Bone marrow (tissue), 2 donors: ENCODE measurements around the gene ABHD17C.

ENCODE experiments used
- DNase-seq, 2 donors: peaks; one replicate each; lab custom pipeline; 2025; lab: John Stamatoyannopoulos, UW

Gene ABHD17C

GRCh38 chr15:80764535-80764934, 69.4 kb downstream of the ABHD17C start:
- DNase-seq, result no peak

GRCh38 chr15:80766275-80766674, 71.2 kb downstream of the ABHD17C start:
- DNase-seq, result no peak

GRCh38 chr15:80768158-80768557, 73.0 kb downstream of the ABHD17C start:
- no peak for DNase-seq

- no peak for DNase-seq
These were observed 74.2 kb downstream of the ABHD17C start for GRCh38 chr15:80769153-80769828.

GRCh38 chr15:80769829-80770705, 75.0 kb downstream of the ABHD17C start:
- DNase-seq, result no peak

GRCh38 chr15:80773122-80773551, 78.0 kb downstream of the ABHD17C start:
- DNase-seq, result no peak

GRCh38 chr15:80773792-80774352, 78.8 kb downstream of the ABHD17C start:
- DNase-seq, result no peak

- DNase-seq, result no peak
These were observed 79.4 kb downstream of the ABHD17C start for GRCh38 chr15:80774486-80774885.

- no peak for DNase-seq
These were observed 80.2 kb downstream of the ABHD17C start for GRCh38 chr15:80775338-80775737.

- no peak for DNase-seq
These were observed 81.4 kb downstream of the ABHD17C start for GRCh38 chr15:80776420-80777045.

- DNase-seq, result peak in 1 of 2 donors; percentile 33
These were observed 82.0 kb downstream of the ABHD17C start for GRCh38 chr15:80777137-80777536.

- no peak for DNase-seq
These were observed 82.9 kb downstream of the ABHD17C start for GRCh38 chr15:80777826-80778620.

- no peak for DNase-seq
These were observed 83.5 kb downstream of the ABHD17C start for GRCh38 chr15:80778621-80778963.

- DNase-seq, result peak; percentile 43 to 69
These were observed 84.0 kb downstream of the ABHD17C start, which contains the start of gene CEMIP for GRCh38 chr15:80778964-80779657. TSS of gene CEMIP (plus strand) at chr15:80779370. CDS start at chr15:80873880, 94,510 bp downstream.

- DNase-seq, result no peak
These were observed 84.7 kb downstream of the ABHD17C start for GRCh38 chr15:80779658-80780415.

GRCh38 chr15:80780416-80781221, 85.5 kb downstream of the ABHD17C start:
- DNase-seq, result peak in 1 of 2 donors; percentile 5

- DNase-seq, result no peak
These were observed 88.2 kb downstream of the ABHD17C start for GRCh38 chr15:80783260-80783659.

- DNase-seq, result no peak
These were observed 90.2 kb downstream of the ABHD17C start for GRCh38 chr15:80785335-80785734.

GRCh38 chr15:80785811-80786354, 90.8 kb downstream of the ABHD17C start:
- DNase-seq, result no peak
